Right lobe of liver (tissue), 4 donors: ENCODE results near the gene TM9SF4.

ENCODE experiments used
- CTCF ChIP-seq, 4 donors: fragments of 200-600 bp in 3 of 4; fragments of 450-650 bp in 1 of 4; IDR thresholded peaks; one replicate each; pipeline versions ENCODE4 v1.5.1 to v1.8.0; 2016 to 2022; ENCODE audit warnings: antibody characterized with exemption in 4 of 4, mild to moderate bottlenecking in 2 of 4
- POLR2A ChIP-seq: fragments of 450-650 bp; IDR thresholded peaks from one replicate; pipeline ENCODE4 v1.6.1; 2017; ENCODE audit warnings: antibody characterized with exemption, mild to moderate bottlenecking
- donor health status: DM: no; HTN: no; CAD: no.
- donor health status: DM: no; HTN: no; CAD: no.
- donor health status: DM: no; HTN: yes; CAD: no.

- no peak for TF ChIP-seq CTCF (IDR thresholded peaks at IDR 0.05)
- peak; percentile 66 for TF ChIP-seq POLR2A
These were observed at the start of gene TM9SF4 for GRCh38 chr20:32109392-32110172.
